Hypothalamus (tissue), 51 donors: ENCODE data around the gene ACAN.

Experiments used
- DNase-seq, 51 donors: peaks; one replicate each; lab custom pipeline; 2025; lab: John Stamatoyannopoulos, UW

The ACAN gene

GRCh38 chr15:88874275-88874674 is 71.0 kb downstream of the ACAN start:
- no peak for DNase-seq

DNA sequence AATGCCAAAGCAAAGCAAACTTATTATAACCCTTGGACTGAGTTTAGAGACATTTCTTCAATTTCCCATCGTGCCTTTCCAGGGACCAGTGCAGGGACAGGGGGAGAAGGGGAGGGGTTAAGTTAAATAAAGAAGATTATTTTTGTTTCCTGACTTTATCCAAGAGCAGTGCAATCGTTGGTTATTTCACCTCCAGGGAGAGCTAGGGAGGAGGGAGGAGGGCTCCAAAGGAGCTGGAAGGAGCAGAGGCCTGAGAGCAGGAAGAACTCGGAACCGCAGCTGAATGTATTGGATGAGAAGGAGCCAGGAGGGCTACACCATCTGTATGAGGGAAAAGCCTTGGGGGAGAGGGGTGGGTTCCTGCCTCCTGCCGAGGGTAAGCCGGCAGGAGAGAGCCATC is 71.4 kb downstream of the ACAN start:
- no peak for DNase-seq

DNA sequence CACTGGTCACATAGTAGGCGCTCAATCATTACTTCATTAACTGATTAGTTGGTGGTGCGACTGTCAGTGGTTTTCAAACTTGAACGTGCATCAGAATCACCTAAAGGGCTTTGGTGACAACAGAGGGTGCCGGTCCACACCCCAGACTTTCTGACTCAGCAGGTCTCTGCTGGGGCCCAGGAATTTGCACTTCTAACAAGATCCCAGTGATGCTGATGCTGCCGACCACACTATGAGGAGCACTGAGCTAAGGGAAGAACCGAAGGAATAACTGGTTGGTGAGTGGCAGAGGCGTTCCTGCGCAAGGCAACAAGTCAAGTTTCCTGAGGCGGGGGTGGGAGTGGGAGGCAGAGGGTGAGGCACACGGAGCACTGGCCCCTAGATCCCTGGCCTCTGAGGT is 73.3 kb downstream of the ACAN start:
- no peak for DNase-seq

DNA sequence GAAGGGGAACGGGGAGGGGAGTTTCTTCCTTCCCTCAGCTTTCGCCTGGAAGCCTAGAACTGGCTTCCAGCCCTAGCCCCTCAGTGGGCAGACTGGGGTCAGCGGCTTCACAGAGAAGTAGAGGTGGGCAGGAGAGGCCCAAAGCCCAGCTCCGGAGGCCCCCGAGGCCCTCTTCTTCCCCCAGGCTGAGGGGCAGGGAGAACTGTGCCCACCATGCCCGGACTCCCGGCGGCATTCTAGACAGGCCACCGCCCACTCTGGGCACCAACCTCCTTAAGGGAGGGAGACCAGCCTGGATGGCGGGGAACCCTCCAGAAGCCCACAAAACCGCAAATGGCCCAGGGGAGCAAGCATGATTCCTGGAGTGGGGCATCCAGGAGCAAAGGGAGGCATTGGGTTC is 74.2 kb downstream of the ACAN start:
- no peak for DNase-seq

DNA sequence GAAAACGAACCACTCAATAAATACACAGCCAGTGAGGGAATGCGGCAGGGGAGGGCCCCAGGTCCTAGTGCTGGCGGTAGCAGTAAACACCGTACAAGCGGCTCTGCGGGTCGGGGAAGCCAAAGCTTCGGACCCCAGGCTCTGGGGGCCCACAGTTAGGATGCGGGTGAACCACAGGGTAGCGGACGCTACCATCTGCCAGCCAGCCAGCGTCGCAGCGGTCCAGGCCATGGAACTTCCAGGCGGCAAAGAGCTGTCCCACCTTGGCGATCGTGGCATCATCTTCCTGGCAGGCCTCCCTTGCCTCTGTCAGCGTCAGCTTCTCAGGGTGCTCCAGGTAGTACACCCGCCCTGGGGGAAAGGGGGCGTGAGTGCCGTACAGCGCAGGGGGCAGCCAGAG is 74.7 kb downstream of the ACAN start:
- DNase-seq = no peak

GRCh38 chr15:88878720-88879184 is 75.5 kb downstream of the ACAN start:
- DNase-seq = peak in 7 of 51 donors; percentile 3 to 18 (median 7)

DNA sequence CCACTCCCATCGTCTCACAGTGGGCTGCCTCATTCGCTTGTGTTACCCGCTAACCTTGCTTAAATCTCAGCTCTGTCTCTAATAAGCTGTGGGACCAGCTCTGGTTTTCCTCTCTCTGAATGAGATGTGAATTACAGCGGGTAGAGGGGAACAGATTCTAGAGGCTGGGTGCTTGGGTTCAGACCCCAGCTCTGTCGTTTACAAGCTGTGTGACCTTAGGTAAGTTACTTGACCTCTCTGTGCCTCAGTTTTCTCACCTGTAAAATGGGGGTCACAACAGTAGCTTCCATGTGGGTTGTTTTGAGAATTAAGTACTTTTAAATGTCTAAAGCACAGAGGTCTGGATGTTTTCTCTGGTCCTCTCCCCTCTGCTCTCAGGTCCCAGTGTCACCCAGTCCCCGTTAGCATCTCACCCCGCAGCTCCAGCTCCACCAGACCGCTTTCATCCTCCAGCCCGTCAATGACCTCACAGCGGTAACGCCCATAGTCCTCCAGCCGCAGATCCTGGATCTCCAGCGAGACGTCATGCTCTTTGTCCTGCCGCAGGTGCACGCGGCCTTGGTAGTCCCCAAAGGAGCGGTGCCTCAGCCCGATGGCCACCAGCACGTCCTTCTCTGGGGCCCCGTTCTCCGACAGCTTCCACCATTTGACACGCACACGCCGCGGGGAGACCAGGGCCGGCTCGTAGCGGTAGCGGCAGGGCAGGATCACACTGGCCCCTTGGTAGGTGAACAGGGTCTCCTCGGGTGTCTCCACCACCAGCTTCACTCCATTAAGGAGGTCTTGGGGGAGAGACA is 77.9 kb downstream of the ACAN start:
- DNase-seq = no peak

DNA sequence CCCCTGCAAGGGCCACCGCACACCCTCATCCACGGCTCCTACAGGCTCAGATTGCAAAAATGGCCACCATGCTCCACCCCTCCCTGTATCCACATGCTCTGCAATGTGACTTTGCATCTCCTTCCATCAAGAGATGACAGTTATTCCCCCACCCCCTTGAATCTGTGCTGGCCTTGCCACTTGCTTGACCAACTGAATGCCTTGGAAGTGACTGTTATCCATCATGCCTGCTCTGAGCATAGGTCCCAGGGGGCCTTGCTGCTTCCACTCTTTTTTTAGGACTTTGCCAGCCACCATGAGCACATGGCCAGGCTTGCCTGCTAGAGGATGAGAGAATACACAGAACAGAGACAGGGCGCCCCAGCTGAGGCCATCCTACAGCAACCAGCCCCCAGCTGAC is 78.5 kb downstream of the ACAN start:
- DNase-seq = no peak

DNA sequence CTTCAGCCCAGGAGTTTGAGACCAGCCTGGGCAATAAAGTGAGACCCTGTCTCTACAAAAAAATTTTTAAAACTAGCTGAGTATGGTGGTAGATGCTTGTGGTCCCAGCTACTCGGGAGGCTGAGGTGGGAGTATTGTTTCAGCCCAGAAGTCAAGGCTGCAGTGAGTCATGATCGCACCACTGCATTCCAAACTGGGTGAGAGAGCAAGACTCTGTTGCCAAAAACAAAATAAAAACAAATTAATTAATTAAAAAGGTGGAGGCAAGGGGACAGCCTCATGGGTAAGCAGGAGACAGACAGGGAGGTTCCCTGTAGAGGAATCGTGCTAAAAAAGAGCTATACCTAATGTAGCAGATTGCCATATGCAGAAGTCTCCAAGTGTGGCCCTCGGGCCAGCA is 79.5 kb downstream of the ACAN start:
- DNase-seq = no peak

DNA sequence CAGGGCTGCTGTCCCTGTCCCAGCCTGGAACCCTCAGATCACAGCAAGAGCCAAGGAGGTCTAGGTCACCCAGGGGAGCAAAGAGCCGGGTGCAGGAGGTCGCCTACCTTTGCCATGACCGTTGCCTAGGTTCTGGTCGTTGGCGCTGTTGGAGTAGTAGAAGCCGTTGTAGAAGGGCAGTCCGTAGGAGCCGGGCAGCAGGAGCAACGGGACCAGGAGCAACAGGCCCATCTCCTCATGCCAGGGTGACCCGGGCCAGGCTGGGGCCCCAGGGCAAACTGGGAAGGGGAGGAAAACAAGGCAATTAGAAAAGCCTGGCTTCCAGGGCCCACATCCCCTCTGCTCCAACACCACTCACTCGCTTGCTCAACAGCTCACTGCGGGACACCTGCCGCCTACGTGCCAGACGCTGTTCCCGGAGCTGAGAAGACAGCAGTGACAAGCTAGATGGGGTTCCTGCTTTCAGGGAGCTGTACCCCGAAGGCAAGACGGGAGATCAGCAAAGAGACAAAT is 83.9 kb downstream of the ACAN start:
- no peak for DNase-seq

DNA sequence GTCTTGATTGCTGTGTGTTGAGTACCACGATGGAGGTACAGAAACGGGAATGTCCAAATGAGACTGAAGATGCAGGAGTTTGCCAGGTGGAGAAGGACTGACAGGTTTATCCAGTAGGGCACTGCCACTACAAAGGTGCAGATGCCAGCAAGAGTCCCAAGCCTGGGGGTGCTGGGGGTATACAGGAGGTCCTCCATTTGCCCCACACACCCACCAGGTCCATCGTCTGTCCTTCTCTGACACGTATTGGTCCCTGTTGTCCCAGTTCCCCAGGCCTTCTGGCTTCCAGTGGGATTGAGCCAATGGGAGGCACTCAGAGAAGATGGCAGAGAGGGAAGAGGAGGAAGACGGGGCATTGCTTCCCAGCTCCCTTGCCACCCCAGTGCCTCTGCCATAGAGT is 85.5 kb downstream of the ACAN start:
- DNase-seq = no peak

DNA sequence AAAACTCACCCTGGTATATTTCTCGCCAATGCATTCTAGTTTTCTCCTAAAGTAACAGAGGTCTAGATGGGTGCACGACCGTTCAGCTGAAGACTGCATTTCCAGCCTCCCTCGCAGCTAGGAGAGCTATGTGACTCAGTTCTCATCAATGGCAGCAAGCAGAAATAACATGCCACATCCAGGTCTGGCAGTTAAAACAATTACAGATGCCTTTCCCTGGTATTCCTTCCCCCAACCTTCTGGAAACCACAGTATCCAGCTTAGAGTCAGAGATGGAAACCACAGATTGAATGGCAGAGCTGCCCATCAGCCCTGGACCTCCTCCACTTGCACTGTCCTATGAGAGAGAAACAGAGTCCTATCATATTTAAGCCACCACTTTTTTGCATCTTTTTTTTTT is 87.3 kb downstream of the ACAN start:
- DNase-seq = no peak

DNA sequence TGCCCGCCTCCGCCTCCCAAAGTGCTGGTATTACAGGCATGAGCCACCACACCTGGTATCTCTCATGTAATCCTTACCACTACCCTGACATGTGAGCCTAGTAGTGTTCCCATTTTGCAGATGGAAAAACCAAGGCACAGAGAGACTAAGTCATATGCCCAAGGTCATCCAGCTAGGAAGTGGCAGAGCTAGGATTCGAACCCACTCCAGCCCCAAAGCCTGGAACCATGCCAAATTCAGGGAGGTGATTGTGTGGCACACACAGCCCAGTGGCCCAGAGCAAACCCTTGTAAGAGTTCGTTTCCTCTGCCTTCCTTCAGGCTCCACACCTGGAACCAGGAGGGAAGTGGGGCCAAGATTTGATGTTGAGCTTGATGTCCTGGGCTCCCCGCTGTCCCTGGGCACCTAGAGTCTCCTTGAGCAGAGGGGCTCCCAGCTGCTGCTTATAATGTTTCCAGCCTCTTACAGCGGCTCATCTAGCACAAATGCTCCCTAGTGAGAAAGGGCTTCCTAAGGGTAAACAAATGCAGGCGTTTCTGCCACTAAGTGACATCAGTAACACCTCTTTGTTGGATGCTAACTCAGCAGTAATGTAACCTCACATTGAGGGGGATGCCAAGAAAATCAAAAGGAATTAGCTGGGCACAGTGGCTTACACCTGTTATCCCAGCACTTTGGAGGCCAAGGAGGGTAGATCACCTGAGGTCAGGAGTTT is 88.5 kb downstream of the ACAN start:
- DNase-seq = no peak

DNA sequence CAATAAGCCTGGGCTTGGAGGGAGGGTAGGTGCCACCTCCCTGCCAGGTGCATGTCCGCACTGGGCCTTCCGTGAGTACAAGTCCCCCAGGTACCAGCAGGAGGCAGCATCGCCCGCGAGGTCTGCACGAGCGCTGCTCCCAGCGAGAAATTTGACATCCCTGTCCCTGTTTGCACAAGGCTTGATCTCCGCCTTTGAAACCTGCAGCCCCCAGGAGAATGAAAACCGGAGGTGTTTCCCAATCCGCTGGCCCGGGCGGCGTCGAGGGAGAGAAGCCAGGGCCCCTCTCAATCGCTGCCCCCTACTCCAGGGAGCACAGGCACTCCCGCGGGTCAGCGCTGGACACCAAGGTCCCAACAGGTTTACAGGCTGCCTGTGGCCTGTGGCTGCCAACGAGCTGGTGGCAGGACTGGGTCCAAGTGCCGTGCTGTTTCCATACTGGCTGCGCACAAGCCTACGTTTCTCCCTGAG is 91.1 kb downstream of the ACAN start:
- DNase-seq = peak in 3 of 51 donors; percentile 8 to 17 (median 10)

DNA sequence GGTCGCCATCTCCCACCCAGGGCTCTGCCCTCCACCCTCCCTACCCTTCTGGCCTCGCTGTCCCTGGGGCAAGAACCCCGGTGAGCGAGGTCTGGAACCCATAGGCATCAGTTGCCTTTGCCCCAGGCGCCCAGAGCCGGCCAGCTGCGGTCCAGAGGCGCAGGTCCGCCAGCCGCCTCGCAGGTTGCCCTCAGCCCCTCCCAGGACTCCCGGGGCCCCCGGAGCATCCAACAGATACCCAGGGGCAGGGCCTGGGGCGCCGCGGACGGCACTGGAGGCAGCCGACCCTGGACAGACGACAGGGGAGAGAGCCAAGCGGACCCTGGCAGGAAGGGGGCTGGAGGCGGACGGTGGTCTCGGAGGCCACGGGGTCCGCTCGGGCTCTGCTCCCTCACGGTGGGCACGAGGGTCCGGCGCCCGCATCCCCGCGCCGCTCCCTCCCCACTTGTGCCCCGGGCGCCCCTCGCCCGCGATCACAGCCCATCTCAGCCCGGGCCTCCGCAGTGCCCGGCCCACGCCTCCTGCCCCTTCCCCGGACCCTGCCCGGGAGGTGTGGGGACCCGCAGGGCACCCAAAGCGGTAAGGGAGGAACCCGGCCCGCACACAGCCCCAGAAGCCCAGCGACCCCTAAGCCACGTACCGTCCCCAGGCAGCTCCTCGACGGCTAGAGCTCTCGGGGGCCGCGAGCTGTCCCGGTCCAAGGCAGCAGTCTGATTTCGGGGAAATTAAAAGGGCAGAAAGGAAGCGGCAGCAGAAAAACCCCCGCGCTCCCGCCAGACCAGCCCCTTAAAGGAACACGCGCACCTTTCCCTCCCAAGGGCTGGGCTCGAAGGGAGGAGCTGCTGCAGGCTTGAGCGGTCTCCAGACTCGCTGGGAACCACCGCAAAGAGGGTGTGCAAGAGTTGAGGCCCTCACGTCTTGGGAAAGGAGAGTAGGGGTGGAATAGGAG is 91.9 kb downstream of the ACAN start, which contains the start of gene HAPLN3:
Gene HAPLN3 (minus strand): TSS at position 726 of the 949 bp plus-strand sequence. CDS start 8,246 bp downstream, outside the sequence.
- no peak for DNase-seq

DNA sequence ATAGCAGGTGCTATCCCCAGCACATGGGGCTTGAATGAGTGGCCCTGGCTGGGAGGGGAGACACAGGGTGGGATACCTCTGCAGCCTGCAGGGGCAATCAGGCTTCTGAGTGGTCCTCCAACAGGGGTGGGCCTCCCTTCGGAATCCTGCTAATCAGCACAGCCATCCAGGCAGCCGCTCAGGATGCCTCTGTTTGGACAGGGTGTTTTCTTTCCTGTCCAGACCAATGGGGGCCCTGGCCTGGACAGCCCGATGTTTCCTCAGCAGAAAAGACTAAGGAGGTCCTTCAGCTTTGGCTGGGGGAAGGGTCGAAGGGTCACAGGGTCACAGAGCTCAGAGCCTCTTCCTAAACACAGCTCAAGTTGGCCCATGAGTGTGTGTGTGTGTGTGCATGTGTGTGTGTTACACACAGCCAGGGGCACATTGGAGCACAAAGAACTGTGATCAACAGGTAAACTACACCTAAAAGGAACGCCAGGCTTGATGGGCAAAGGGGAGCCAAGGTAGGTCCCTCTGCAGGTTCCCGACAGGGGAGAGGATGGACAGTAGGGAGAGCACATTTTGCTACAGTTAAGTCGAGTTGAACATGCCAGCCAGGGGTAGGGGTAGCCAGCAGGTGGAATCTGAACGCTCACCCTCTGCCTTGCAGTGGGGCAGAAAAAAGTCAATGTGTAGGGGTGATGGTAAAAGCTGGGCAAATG is 93.2 kb downstream of the ACAN start:
- no peak for DNase-seq

DNA sequence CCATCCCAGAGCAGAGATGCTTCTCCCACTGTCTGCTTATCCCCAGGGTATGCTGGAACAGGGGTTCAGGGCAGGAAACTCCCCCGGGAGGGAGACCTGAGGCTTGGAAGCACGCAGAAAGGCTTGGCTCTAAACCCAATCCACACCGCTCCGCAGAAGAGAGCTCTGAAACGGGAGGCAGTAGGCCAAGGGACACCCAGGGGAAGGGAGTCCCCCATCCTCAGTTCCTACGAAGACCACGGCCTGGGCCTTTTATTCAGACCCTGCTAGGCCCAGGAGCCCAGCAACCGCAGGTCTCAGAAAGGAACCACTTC is 93.9 kb downstream of the ACAN start:
- peak in 1 of 51 donors; percentile 46 for DNase-seq

DNA sequence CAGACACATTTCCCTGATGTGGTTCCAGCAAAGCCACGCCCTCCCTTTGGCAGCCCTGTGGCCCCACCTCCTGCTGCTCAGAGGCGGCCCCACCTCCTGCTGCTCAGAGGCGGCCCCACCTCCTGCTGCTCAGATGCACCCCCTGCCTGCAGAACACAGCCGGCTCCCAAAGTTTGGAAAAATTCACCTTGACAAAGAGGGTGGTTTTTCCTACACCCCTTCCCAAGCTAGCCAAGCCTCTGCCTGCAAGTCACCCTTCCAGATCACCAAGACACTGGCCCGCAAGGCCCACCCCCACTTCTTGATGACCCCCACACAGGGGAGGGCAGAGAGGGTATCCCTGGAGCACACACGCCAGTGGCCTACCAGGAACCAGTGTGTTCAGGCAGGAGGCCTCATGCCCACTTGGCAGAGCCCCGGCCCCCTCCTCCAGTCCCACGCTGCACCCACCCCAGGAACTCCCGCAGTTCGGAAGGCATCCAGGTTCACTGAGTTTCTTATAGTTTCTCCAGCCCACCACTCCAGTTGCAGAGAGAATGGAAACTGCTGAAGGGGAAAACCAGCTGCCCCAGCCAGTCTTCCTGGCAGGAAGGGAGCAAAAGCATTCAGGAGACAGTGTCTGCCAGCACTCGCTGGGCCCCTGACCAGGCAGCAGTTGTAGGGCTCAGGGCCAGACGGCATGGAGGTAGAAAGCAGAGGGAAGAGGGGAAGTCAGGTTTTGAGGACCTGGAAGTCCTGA is 94.4 kb downstream of the ACAN start:
- DNase-seq = peak in 39 of 51 donors; percentile 13 to 86 (median 47)

GRCh38 chr15:88898736-88899135 is 95.5 kb downstream of the ACAN start:
- no peak for DNase-seq
